GM12864 (cell line): ENCODE results near the gene DOC2A.
"Not testable (repeated sequence)": the region's sequence is repeated elsewhere in the genome, so short reads cannot be mapped to it uniquely, and the experiment has no call there.

Source experiments
- DNase-seq: peaks from one replicate; pipeline ENCODE4 v3.0.0-alpha.2; 2011; ENCODE audit warnings: low read depth
- H3K4me3 ChIP-seq: 2 replicates; pipeline ENCODE4 v1.5.1; 2011; ENCODE audit warnings: mild to moderate bottlenecking, low read depth, low read length, control low read depth
- TF ChIP-seq, protein P1 (sequence below): IDR thresholded peaks from 2 replicates; pipeline ENCODE4 v1.5.1; 2011; ENCODE audit warnings: low read depth, mild to moderate bottlenecking, moderate library complexity, low read length, control low read depth, inconsistent platforms; ENCODE audit errors: missing control alignments

DOC2A gene

DNA sequence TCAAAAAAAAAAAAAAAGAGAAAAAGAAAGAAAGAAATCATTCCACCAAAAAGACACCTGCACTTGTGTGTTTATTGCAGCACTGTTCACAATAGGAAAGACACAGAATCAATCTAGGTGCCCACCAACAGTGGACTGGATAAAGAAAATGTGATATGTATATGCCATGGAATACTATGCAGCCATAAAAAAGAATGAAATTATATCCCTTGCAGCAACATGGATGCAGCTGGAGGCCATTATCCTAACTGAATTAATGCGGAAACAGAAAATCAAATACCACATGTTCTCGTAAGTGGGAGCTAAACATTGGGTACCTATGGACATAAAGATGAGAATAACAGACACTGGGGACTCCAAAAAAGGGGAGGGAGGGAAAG, 6.4 kb upstream of the DOC2A start:
- no peak for DNase-seq
- TF ChIP-seq, protein P1, sequence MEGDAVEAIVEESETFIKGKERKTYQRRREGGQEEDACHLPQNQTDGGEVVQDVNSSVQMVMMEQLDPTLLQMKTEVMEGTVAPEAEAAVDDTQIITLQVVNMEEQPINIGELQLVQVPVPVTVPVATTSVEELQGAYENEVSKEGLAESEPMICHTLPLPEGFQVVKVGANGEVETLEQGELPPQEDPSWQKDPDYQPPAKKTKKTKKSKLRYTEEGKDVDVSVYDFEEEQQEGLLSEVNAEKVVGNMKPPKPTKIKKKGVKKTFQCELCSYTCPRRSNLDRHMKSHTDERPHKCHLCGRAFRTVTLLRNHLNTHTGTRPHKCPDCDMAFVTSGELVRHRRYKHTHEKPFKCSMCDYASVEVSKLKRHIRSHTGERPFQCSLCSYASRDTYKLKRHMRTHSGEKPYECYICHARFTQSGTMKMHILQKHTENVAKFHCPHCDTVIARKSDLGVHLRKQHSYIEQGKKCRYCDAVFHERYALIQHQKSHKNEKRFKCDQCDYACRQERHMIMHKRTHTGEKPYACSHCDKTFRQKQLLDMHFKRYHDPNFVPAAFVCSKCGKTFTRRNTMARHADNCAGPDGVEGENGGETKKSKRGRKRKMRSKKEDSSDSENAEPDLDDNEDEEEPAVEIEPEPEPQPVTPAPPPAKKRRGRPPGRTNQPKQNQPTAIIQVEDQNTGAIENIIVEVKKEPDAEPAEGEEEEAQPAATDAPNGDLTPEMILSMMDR, result no peak
- H3K4me3 ChIP-seq, result no peak overlapping the region

DNA sequence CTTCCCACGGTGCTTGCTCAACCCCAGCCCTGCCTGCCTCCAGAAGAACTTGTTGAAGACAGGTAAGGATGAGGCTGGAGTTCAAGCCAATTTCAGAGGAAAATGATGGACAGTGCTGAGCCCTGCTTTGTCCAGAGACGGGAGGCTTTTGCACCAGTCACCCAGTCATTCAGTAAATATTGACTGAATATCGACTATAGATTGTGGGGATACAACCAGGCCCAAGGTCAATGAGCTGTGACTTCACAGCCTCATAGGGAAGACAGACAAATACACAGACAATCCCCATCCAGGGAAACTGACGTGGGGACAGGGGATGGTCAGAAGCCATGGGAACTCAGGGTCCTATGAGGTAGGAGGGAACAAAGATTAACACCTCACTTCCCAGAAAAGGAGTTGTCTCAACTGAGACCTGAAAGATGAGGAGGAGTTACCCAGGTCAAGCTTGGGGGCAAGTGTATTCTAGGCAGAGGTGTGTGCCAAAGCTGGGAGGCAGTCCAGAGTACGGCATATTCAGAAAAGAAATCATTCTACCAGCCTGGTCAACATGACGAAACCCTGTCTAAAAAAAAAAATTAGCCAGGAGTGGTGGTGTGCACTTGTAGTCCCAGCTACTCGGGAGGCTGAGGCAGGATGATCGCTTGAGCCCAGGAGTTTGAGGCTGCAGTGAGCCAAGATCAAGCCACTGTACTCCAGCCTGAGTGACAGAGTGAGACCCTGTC, 5.9 kb upstream of the DOC2A start:
- no peak for DNase-seq
- no peak overlapping the region for H3K4me3 ChIP-seq
- TF ChIP-seq, protein P1, result no peak

DNA sequence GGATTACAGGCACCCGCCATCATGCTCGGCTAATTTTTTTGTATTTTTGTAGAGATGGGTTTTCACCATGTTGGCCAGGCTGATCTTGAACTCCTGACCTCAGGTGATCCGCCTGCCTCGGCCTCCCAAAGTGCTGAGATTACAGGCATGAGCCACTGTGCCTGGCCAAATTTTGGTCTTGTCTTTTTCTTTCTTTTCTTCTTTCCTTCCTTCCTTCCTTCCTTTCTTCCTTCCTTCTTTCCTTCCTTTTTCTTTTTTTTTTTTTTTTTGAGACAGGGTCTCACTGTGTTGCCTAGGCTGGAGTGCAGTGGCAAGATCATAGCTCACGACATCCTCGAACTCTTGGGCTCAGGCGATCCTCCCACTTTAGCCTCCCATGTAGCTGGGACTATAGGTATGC, 4.6 kb upstream of the DOC2A start:
- not testable (repeated sequence) for H3K4me3 ChIP-seq, DNase-seq

DNA sequence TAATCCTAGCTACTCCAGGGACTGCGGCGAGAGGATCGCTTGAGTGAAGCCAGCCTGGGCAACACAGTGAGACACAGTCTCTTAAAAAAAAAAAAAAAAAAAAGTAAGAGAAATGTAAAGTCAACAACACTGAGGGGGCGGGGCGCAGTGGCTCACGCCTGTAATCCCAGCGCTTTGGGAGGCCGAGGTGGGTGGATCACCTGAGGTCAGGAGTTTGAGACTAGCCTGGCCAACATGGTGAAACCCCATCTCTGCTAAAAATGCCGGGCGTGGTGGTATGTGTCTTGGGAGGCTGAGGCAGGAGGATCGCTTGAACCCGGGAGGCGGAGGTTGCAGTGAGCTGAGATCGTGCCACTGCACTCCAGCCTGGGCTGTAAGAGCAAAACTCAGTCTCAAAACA, 1.8 kb upstream of the DOC2A start:
- not testable (repeated sequence) for DNase-seq

DNA sequence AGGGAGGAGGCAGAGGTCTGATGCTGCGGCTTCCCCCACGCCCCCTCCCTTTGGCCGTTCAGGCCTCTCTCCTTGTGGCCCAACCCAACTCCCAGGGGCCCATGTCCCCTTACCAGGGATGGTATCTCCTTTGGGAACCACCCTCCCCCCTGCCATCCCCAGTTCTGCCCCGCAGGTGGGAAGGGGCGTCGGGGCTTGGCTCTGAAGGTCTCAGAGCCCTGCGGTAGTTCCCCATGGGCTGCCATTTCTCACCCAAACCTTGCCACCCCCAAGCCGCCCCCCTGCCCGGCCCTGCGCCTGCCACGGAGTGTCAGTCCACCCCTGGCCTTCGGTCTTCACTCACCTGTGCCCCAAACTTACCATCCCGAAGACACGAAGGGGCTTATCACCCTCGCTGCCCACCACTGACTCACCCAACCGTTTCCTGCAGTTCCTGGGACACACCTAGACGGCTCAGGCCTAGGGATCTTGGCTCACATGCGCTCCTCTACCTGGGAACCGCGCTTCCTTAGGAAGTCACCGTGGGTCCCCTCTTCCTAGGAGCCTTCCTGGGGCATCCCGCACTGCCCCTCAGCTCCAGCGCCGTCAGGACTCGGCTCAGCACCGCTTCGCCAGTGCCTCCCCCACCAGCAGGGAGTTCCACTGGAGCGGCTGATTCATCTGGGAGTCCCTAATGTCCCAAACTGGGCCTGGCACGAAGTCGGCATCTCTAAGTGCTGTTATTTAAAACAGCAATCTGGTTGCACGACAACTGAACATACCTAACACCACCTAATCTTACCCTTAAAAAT, 1.1 kb upstream of the DOC2A start:
- DNase-seq, result no peak
- TF ChIP-seq, protein P1, result no peak
- H3K4me3 ChIP-seq, result no peak overlapping the region

More for the DNA sequence above, 1.8 kb upstream of the DOC2A start:
- not testable (repeated sequence) for H3K4me3 ChIP-seq

DNA sequence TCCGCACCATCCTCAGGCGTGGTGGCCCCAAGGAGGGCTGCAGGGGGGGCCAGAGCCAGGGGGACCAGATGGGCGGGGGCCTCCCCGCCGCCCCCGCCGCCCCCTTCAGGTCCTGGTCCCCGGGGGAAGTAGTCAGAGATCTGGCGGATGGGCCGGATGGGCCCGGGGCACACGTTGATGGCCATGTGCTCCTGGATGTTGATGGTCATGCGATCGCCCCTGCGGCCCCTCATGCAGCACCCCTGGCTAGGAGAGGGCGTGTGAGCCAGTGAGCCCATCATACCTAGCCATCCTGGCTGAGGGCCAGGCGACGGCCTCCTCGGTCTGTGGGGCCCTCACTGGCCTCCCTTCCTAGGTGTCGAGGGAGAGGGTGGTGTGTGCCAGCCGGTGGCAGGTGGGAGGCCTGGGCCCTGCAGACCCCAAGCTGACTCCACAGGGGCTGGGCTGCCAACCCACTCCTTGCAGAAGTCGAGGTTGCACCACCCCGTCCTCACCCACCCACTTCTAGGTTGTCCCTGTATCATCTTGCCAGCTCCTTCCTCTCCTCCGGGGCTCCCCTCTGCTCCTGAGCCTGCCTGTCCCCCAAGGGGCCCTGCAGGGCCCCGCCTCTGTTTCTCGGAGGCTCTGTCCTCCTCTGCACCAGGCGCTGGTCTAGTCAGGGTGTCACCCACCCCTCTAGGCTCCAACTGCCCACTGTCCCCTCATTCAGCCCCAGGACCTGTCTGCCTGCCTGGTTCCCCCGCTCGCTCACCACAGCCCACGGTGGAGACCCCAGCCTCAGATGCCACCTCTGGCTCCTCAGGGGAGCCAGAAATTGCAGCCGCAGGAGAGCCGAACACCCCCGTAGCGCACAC, 610 bp downstream of the DOC2A start:
- no peak for DNase-seq
- H3K4me3 ChIP-seq, result no peak overlapping the region; the same call in 1 of the 2 replicates
- TF ChIP-seq, protein P1, result no peak

DNA sequence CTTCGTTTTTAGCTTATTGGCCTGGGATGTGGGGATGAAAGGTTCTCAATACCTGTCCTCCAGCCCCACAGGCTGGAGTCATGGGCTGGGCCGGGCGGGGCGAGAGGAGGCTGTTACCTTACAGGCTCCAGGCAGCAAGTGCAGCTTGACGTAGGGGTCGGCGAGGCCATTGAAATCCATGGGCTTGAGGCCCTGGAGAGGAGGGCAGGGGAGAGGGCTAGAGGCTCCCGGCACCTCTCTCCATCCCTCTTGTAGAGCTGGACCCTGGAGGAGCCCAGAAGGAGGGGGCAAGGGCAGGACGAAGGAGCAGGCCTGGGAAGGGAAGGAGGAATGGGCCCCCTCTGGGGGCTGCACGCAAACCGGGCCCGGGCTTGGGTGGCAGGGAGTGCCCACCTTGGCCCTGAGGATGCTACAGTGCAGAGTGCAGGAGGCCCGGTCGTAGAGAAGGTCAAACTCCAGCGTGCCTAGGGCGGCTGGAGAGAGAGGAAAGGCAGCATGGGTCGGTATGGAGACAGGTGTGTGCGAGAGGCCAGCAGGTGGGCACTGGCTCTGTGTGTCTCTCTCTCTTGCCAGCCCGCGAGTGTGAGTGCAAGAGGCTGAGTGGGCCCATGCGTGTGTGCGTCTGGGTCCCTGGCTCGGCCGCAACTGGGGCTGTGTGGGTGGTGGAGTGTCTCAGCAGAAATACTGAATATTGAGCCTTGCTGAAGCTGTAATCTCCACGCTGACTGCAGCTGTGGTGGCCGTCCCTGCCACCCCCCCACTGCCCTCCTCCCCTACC, 1.6 kb downstream of the DOC2A start:
- no peak overlapping the region for H3K4me3 ChIP-seq
- TF ChIP-seq, protein P1, result no peak
- no peak for DNase-seq
